GM12874 (cell line): ENCODE measurements around the gene ARHGEF9.

Source experiments
- CTCF ChIP-seq: IDR thresholded peaks from 2 replicates; pipeline ENCODE4 v1.5.1; 2011; ENCODE audit warnings: low read depth, mild to moderate bottlenecking, control low read depth, low read length, moderate library complexity; ENCODE audit not compliant: insufficient read depth

The ARHGEF9 gene

GRCh38 chrX:63784902-63785707 is at the start of gene ARHGEF9:
Gene ARHGEF9 (minus strand): TSS chrX:63785214. CDS start chrX:63785145, 69 bp downstream.
- TF ChIP-seq CTCF, result no peak

- TF ChIP-seq CTCF, result no peak
Observed at GRCh38 chrX:63818156-63818555, 33.1 kb upstream of the ARHGEF9 start.

- TF ChIP-seq CTCF, result no peak
Observed at GRCh38 chrX:63817696-63818095, 32.7 kb upstream of the ARHGEF9 start.

- no peak for TF ChIP-seq CTCF
Observed at GRCh38 chrX:63812823-63813222, 27.8 kb upstream of the ARHGEF9 start.

DNA sequence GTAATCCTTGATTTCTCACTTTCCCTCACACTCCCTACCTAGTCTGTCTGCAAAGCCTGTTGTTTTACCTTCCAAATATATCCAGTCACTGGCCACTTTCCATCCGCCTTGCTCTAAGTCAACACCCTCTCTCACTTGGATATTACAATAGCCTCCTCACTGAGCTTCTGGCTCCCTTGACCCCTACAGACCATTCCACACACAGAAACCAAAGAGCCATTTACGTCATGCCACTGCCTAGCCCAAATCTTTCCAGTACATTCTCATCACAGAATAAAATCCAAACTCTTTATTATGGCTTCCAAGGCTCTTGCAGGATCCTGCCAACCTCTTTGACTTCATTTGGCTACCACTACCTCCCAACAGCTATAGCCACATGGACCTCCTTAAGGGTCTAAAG is 25.7 kb upstream of the ARHGEF9 start:
- TF ChIP-seq CTCF, result no peak

DNA sequence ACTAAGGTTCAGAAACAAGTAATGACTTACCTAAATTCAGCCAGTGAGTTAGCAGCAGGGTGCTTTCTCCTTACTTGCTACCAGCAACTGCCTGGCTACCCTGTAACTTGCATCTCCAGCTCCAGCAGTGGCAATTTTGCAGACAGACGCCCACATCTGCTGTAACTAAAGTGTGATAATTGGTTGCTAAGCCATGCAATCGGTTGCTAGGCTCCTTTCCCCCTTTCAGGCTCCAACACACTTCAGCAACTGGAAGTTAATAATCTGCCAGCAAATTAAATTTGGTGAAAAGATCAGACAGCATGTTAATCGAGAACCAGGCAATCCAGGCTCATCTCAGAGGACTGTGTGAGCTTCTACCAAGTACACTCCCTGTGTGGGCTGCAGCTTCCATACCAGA is 24.2 kb upstream of the ARHGEF9 start:
- no peak for TF ChIP-seq CTCF

DNA sequence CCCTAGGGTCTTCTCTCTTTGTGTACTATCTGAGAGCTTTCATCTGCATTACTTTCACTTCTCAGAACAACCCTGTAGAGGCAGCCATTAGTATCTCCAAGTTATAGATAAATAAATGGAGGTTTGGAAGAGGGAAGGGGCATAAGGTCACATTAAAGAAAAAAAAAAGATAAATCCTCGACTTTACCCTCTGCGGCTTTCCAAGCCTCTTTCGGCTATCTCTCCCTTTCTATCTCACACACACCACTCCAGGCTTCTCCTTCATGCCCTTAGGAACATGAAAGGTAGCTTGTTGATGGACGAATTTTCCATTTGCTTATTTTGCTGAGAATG is 660 bp upstream of the ARHGEF9 start:
- TF ChIP-seq CTCF, result no peak
